Measurements from ENCODE around the gene SI. TPM values are rescaled to one million over a fixed set of nuclear protein-coding genes. Genes with fewer than 3 reads are reported as not detected.

Gene SI
- total and polyA plus RNA-seq, 2 of the 4 experiments (the other 2 are of a cell fraction) = not detected

DNA sequence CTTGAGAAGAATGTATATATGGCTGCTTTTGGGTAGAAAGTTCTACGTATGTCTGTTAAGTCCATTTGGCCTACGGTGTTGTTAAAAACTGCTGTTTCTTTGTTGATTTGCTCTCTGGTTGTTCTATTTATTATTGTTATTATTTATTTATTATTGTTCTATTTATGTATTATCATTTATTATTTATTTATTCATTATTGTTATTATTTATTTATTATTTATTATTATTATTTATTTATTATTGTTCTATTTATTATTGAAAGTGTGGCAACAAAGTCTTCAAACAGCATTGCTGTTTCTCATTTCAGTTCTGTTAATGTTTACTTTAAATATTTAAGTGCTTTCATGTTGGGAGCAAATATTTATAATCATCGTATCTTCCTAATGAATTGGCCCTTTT lies 66.7 kb downstream of the SI start:
- Histone ChIP-seq H3K4me1 (ENCODE audit: control insufficient read depth, insufficient read depth, low read length) (no peaks in the 10 kb centered on the region), H3K4me2 (ENCODE audit: low read depth, low read length) (no peak overlapping the region), H3K9me3 (ENCODE audit: control insufficient read depth, insufficient read depth, low read length) (peaks cover 2% of the 10 kb centered on the region; the same call in 1 of the 2 replicates), H3K36me3 (ENCODE audit: control insufficient read depth, insufficient read depth, low read length) (no peaks in the 10 kb centered on the region), H2AFZ (replicated peaks; ENCODE audit: low read length, poor library complexity) (no peak overlapping the region), H3K56ac (ENCODE audit: extremely low read depth, insufficient read depth, low read length) (no peak overlapping the region), H4K20me1 (ENCODE audit: insufficient read depth, low read length) (no peaks in the 10 kb centered on the region), H4K8ac (ENCODE audit: low read depth in 2 of 2, low read length in 2 of 2) (no peak overlapping the region), H2BK20ac (ENCODE audit: low read depth, low read length) (no peak overlapping the region), H3K9ac (ENCODE audit: low read depth, low read length) (no peak overlapping the region), H4K91ac (ENCODE audit: insufficient read depth, low read depth, low read length) (no peak overlapping the region), H3K9me1 (ENCODE audit: insufficient read depth, low read length) (no peaks in the 10 kb centered on the region), H3K27me3 (ENCODE audit: control insufficient read depth, insufficient read depth, low read length) (no peaks in the 10 kb centered on the region), H2AK9ac (replicated peaks; ENCODE audit: low read depth, low read length, poor library complexity) (no peak overlapping the region), H3K4me3 (ENCODE audit: insufficient read depth, low read depth, low read length) (no peak overlapping the region), H3K27ac (ENCODE audit: insufficient read depth, low read length) (no peak overlapping the region), H2BK15ac (ENCODE audit: low read depth, low read length) (no peak overlapping the region), H2BK5ac (ENCODE audit: low read depth, low read length, poor library complexity, severe bottlenecking) (no peak overlapping the region), H2BK120ac (ENCODE audit: low read depth, low read length) (no peak overlapping the region), H4K5ac (ENCODE audit: low read depth, low read length) (no peak overlapping the region), H3K23ac (ENCODE audit: low read depth, low read length) (no peak overlapping the region), H3K79me1 (ENCODE audit: low read depth in 1 of 2, low read length in 2 of 2) (no peaks in the 10 kb centered on the region), H2AK5ac (ENCODE audit: low read depth, low read length) (no peak overlapping the region), H3K18ac (ENCODE audit: low read depth, low read length) (no peak overlapping the region), H3K4ac (ENCODE audit: low read depth, low read length) (no peak overlapping the region), H3K14ac (replicated peaks; ENCODE audit: low read depth, low read length) (no peak overlapping the region)
- CTCF ChIA-PET = no interaction called here
- WGBS, 2 experiments (ENCODE audit: extremely low coverage in 2 of 2, insufficient read length in 1 of 2) = no CpG with 5 or more reads among the region's 3 CpGs
- no TSS peak for BruUV-seq (replicated peaks)
- in situ Hi-C loops (cut with MboI; ENCODE audit: low sequenced_read_pairs) = no loop called here
- ATAC-seq (ENCODE audit: low read depth) (no peak), DNase-seq (no peak)
- dilution Hi-C loops (cut with HindIII; ENCODE audit: low sequenced_read_pairs, unreplicated experiment) = no loop called here
- POLR2A ChIA-PET (ENCODE audit: unreplicated experiment) = no interaction called here
- TF ChIP-seq RAD21 (IDR thresholded peaks at IDR 0.05; ENCODE audit: low read length) = no peak
- TF ChIP-seq CHD1 (IDR thresholded peaks at IDR 0.05; ENCODE audit: low read depth, low read length) = no peak
- TF ChIP-seq BHLHE40 (IDR thresholded peaks at IDR 0.05; ENCODE audit: low read depth, low read length) = no peak
- no peak for TF ChIP-seq MAZ (IDR thresholded peaks at IDR 0.05; ENCODE audit: borderline replicate concordance, low read depth, low read length)
- no peak for TF ChIP-seq RFX5 (IDR thresholded peaks at IDR 0.05; ENCODE audit: low read depth, low read length)
- TF ChIP-seq NFE2L2 (IDR thresholded peaks at IDR 0.05; ENCODE audit: low read depth, low read length) = no peak
- TF ChIP-seq MAFK (IDR thresholded peaks at IDR 0.05; ENCODE audit: low read depth, low read length) = no peak
- TF ChIP-seq, protein P1, sequence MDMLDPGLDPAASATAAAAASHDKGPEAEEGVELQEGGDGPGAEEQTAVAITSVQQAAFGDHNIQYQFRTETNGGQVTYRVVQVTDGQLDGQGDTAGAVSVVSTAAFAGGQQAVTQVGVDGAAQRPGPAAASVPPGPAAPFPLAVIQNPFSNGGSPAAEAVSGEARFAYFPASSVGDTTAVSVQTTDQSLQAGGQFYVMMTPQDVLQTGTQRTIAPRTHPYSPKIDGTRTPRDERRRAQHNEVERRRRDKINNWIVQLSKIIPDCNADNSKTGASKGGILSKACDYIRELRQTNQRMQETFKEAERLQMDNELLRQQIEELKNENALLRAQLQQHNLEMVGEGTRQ (IDR thresholded peaks at IDR 0.05; ENCODE audit: low read depth, low read length) = no peak
- no peak for TF ChIP-seq POLR2A (IDR thresholded peaks at IDR 0.05; ENCODE audit: low read depth, low read length)
- no peak for TF ChIP-seq MXI1 (IDR thresholded peaks at IDR 0.05; ENCODE audit: borderline replicate concordance, low read depth, low read length)
- no peak for TF ChIP-seq RCOR1 (IDR thresholded peaks at IDR 0.05; ENCODE audit: insufficient replicate concordance, low read length)
- no peak for TF ChIP-seq CEBPB (IDR thresholded peaks at IDR 0.05; ENCODE audit: low read depth, low read length)
- TF ChIP-seq, protein P2, sequence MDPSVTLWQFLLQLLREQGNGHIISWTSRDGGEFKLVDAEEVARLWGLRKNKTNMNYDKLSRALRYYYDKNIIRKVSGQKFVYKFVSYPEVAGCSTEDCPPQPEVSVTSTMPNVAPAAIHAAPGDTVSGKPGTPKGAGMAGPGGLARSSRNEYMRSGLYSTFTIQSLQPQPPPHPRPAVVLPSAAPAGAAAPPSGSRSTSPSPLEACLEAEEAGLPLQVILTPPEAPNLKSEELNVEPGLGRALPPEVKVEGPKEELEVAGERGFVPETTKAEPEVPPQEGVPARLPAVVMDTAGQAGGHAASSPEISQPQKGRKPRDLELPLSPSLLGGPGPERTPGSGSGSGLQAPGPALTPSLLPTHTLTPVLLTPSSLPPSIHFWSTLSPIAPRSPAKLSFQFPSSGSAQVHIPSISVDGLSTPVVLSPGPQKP (IDR thresholded peaks at IDR 0.05; ENCODE audit: borderline replicate concordance, low read depth, low read length) = no peak
- TF ChIP-seq FOS (IDR thresholded peaks at IDR 0.05; ENCODE audit: low read depth, low read length) = no peak
- TF ChIP-seq, protein P3, sequence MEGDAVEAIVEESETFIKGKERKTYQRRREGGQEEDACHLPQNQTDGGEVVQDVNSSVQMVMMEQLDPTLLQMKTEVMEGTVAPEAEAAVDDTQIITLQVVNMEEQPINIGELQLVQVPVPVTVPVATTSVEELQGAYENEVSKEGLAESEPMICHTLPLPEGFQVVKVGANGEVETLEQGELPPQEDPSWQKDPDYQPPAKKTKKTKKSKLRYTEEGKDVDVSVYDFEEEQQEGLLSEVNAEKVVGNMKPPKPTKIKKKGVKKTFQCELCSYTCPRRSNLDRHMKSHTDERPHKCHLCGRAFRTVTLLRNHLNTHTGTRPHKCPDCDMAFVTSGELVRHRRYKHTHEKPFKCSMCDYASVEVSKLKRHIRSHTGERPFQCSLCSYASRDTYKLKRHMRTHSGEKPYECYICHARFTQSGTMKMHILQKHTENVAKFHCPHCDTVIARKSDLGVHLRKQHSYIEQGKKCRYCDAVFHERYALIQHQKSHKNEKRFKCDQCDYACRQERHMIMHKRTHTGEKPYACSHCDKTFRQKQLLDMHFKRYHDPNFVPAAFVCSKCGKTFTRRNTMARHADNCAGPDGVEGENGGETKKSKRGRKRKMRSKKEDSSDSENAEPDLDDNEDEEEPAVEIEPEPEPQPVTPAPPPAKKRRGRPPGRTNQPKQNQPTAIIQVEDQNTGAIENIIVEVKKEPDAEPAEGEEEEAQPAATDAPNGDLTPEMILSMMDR (conservative IDR thresholded peaks at IDR 0.05; ENCODE audit: low read depth, low read length) = no peak
- TF ChIP-seq SMC3 (IDR thresholded peaks at IDR 0.05; ENCODE audit: low read depth, low read length) = no peak
- intact Hi-C loops (cut with micrococcal nuclease) = no loop called here

Measured in IMR-90 (cell line).